Activated T-helper 1 cell treated with anti-CD3 and anti-CD28 coated beads, Interleukin-12 subunit alpha, Interleukin-12 subunit beta, Interleukin-2, Interleukin-4 antibody, amounts not matched to agents 30 ng/mL and 10 ng/mL and 1 ng/mL, durations not matched to agents 14 hours and 24 hours and 36 hours (primary cell): ENCODE results near the gene DUS2. TPM values are rescaled to one million over a fixed set of nuclear protein-coding genes. Genes with fewer than 3 reads are reported as not detected.
A peak's percentile ranks its signal among the peaks of the same experiment; 100 is the strongest.
"Not testable (repeated sequence)": the region's sequence is repeated elsewhere in the genome, so short reads cannot be mapped to it uniquely, and the experiment has no call there.

Source experiments
- DNase-seq: peaks from one replicate; pipeline ENCODE4 v3.0.0; 2021; ENCODE audit warnings: low spot score
- H3K27ac Mint-ChIP-seq: one replicate; pipeline ENCODE4 v1.8.0; 2021; ENCODE audit warnings: mild to moderate bottlenecking, mixed read lengths
- H3K27me3 Mint-ChIP-seq: one replicate; pipeline ENCODE4 v1.8.0; 2022; ENCODE audit warnings: mild to moderate bottlenecking, moderate library complexity, mixed read lengths; ENCODE audit not compliant: insufficient read depth
- H3K36me3 Mint-ChIP-seq: one replicate; pipeline ENCODE4 v1.8.0; 2021; ENCODE audit warnings: low read depth, mixed read lengths
- H3K4me1 Mint-ChIP-seq: one replicate; pipeline ENCODE4 v1.8.0; 2021; ENCODE audit warnings: low read depth, mixed read lengths
- H3K4me3 Mint-ChIP-seq: one replicate; pipeline ENCODE4 v1.8.0; 2021; ENCODE audit warnings: mild to moderate bottlenecking, moderate library complexity, mixed read lengths
- H3K9me3 Mint-ChIP-seq: one replicate; pipeline ENCODE4 v1.8.0; 2021; ENCODE audit warnings: mixed read lengths
- intact Hi-C: fragments of 100-400 bp; cut with micrococcal nuclease; formaldehyde crosslinking; loops from one replicate; pipeline ENCODE4 v1.15.1; 2024
- total RNA-seq: library from RNA; stranded (reverse); gene quantifications from 2 replicates; pipeline ENCODE4 v1.2.3, GENCODE V29; 2022

DUS2 gene
- total RNA-seq, 1 donor from 2014 or later, result 34.7 TPM

DNA sequence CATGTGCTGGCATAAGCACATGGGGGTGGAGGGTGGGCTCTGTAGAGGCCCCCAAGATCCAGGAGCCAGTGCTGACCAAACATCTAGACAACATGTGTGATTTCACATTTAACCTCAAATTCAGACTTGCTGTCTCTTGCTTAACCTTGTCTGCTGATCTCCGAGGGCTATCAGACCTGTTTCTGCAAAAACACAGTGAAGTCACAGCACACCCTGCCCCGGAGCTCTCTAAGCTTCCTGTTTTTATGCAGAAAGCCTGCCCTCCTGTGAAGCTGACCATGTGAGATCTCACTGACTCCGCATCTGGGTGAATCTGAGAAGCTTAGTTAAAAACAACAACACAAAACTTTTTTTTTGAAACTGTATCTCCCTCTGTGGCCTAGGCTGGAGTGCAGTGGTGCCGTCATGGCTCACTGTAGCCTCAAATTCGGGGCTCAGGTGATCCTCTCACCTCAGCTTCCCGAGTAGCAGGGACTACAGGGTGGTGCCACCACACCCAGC is 17.2 kb upstream of the DUS2 start:
- peak overlapping the region; percentile 48 for H3K4me3 Mint-ChIP-seq

DNA sequence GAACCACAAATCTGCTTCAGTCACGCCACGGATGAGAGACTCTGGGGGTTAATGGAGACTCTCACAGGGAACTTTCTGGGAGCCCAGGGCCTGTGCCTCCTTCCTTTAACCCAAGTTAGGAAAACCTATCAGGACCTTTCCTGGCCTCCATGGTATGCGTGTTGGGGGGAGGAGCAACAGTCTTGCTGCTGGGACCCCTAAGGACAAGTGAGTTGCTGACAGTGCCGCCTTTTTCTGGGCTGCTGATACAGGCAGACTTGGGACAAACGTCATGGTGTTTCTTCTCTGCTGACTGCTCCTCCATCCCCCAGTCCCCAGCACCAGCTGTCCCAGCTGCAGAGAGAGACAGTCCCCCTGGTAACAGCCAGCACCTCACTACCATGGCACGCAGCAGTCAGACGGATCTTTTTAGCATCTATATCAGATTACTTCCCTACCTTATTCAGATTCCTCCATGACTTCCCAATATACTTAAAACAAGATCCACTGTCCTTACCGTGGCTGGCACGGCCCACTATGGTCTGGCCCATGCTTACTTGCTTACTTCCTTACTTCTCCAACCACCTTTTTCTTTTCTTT is 13.8 kb upstream of the DUS2 start:
- intact Hi-C loops, result no loop called here
- Mint-ChIP-seq H3K27ac (no peak overlapping the region), H3K9me3 (no peaks in the 10 kb centered on the region), H3K27me3 (no peaks in the 10 kb centered on the region), H3K4me1 (peaks cover 24% of the 10 kb centered on the region), H3K4me3 (no peak overlapping the region), H3K36me3 (no peaks in the 10 kb centered on the region)
- DNase-seq, result no peak

More for the DNA sequence above, 17.2 kb upstream of the DUS2 start:
- Mint-ChIP-seq H3K36me3 (no peaks in the 10 kb centered on the region), H3K27ac (peak overlapping the region; percentile 91), H3K27me3 (no peaks in the 10 kb centered on the region), H3K9me3 (no peaks in the 10 kb centered on the region), H3K4me1 (peaks cover 20% of the 10 kb centered on the region)
- DNase-seq, result peak; percentile 42
- intact Hi-C loops, result no loop called here

GRCh38 chr16:68009872-68010271 is 13.2 kb upstream of the DUS2 start:
- H3K27ac Mint-ChIP-seq, H3K4me3 Mint-ChIP-seq, intact Hi-C loops, H3K27me3 Mint-ChIP-seq, H3K9me3 Mint-ChIP-seq, H3K36me3 Mint-ChIP-seq, DNase-seq: not testable (repeated sequence)
- H3K4me1 Mint-ChIP-seq, result peaks cover 22% of the 10 kb centered on the region

DNA sequence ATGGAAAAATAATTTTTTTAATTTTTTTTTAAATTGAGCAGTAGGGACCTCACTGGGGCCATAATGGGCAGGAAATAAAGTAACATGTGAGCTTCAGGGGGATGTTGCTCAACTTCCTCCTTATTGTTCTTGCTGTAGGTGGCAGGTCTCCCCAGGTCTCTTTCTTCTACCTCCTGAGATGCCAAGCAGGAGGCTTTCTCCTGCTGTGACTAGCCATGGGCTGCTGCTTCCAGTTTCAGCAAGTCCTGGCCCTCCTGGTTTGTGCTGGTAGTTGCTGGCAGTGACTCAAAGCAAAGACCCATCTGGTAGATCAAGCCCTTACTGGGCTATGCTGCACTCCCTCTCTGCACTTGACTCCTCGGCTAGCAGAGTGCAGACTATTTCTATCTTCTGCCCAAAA is 9.6 kb upstream of the DUS2 start:
- Mint-ChIP-seq H3K36me3 (no peaks in the 10 kb centered on the region), H3K9me3 (no peaks in the 10 kb centered on the region), H3K27ac (no peak overlapping the region), H3K4me3 (no peak overlapping the region), H3K27me3 (no peaks in the 10 kb centered on the region), H3K4me1 (peaks cover 4% of the 10 kb centered on the region)
- DNase-seq, result no peak
- intact Hi-C loops, result no loop called here

DNA sequence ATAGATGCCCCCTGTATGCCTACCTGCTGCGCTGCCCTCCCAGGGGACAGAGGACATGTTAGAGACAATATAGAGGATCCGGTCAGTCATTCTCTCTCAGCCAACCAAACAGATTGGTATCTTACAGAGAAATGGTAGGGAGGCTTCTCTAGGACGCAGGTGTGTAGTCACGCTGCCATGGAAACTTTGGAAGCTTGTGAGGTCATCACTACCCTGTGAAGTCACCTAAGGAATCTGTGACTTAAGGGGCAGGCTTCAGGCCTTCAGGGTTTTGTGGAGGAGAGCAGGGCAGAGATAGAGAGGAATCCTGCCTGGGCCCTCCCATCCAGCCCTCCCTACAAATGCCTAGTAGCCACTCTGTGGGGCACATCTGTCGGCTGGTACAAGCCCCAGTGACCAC is 7.4 kb upstream of the DUS2 start, which contains the start of gene DPEP2NB:
TSS of gene DPEP2NB (minus strand) at position 231 of the 400 bp plus-strand sequence. CDS start at position 90, 141 bp downstream.
- intact Hi-C loops, result no loop called here
- H3K9me3 Mint-ChIP-seq, result no peaks in the 10 kb centered on the region
- no peak within 1 kb of the TSS for H3K27ac Mint-ChIP-seq
- H3K27me3 Mint-ChIP-seq, result no peaks in the 10 kb centered on the region
- H3K4me3 Mint-ChIP-seq, result no peak within 1 kb of the TSS
- no peaks in the 10 kb centered on the region for H3K36me3 Mint-ChIP-seq
- no peak for DNase-seq
- peaks cover 5% of the 10 kb centered on the region for H3K4me1 Mint-ChIP-seq

DNA sequence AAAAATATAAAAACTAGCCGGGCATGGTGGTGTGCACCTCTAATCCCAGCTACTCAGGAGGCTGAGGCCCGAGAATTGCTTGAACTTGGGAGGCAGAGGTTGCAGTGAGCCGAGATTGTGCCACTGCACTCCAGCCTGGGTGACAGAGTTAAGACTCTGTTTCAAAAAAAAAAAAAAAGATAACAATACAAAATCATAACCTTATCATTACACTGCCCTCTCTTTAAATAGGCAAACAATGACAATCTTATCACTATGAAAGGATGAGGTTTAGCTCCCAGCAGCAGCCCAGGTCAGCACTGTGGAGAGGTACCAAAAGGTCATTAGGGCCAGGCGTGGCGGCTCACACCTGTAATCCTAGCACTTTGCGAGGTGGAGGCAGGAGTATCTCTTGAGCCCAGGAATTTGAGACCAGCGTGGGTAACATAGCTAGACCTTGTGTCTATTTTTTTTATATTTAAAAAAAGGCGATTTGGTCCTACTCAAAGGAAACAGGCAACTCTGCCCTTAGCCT is 3.9 kb upstream of the DUS2 start:
- no peak overlapping the region for H3K27ac Mint-ChIP-seq
- H3K36me3 Mint-ChIP-seq, result peaks cover 17% of the 10 kb centered on the region
- no peaks in the 10 kb centered on the region for H3K9me3 Mint-ChIP-seq
- H3K4me3 Mint-ChIP-seq, result no peak overlapping the region
- H3K27me3 Mint-ChIP-seq, result no peaks in the 10 kb centered on the region
- intact Hi-C loops, result no loop called here
- H3K4me1 Mint-ChIP-seq, result peaks cover 21% of the 10 kb centered on the region
- DNase-seq, result no peak

- DNase-seq, result no peak
- H3K27ac Mint-ChIP-seq, result peak overlapping the region; percentile 40
- H3K27me3 Mint-ChIP-seq, result no peaks in the 10 kb centered on the region
- no peaks in the 10 kb centered on the region for H3K9me3 Mint-ChIP-seq
- H3K4me3 Mint-ChIP-seq, result peak overlapping the region; percentile 100
- H3K4me1 Mint-ChIP-seq, result peaks cover 21% of the 10 kb centered on the region
- intact Hi-C loops, result no loop called here
- peaks cover 21% of the 10 kb centered on the region for H3K36me3 Mint-ChIP-seq
Observed at GRCh38 chr16:68021490-68021889, 1.6 kb upstream of the DUS2 start.

DNA sequence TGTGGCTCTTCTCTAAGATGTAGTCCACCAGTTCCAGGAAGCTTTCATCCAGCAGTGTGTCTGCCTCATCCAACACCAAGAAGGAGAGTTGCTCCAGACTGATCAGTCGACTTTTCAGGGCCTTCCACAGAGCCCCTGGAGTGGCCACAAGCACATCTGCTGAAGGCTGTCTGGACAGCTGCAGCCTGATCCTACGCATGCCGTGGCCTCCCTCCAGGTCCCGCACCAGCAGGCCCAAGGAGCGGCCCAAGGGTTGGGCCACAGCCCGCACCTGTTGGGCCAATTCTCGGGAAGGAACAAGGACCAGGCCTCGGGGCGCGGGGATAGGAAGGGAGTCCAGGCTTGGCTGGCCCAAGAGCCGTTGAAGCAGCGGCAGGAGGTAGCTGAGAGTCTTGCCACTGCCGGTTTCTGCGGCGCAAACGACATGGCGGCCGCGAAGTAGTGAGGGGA is 781 bp upstream of the DUS2 start:
- no peak for DNase-seq
- peaks cover 21% of the 10 kb centered on the region for H3K4me1 Mint-ChIP-seq
- peak overlapping the region; percentile 96 for H3K27ac Mint-ChIP-seq
- no peaks in the 10 kb centered on the region for H3K27me3 Mint-ChIP-seq
- peak overlapping the region; percentile 100 for H3K4me3 Mint-ChIP-seq
- H3K36me3 Mint-ChIP-seq, result peaks cover 26% of the 10 kb centered on the region
- intact Hi-C loops, result no loop called here
- H3K9me3 Mint-ChIP-seq, result no peaks in the 10 kb centered on the region

DNA sequence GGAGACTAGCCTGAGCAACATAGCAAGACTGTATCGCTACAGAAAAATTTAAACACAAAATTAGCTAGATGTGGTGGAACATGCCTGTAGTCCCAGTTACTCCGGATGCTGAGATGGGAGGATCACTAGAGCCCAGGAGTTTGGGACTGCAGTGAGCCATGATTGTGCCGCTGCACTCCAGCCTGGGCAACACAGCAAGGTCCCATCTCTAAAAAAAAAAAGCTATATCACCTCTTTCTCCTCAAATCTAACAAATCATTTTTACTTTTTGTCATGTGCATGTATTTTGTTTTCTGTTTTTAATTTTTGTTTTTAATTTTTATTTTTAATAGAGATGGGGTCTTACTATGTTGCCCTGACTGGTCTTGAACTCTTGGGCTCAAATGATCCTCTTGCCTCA is 5.9 kb downstream of the DUS2 start:
- Mint-ChIP-seq H3K4me1 (peaks cover 17% of the 10 kb centered on the region), H3K27me3 (no peaks in the 10 kb centered on the region), H3K9me3 (no peaks in the 10 kb centered on the region), H3K27ac (no peak overlapping the region), H3K36me3 (peaks cover 30% of the 10 kb centered on the region), H3K4me3 (no peak overlapping the region)
- no peak for DNase-seq
- intact Hi-C loops, result no loop called here

DNA sequence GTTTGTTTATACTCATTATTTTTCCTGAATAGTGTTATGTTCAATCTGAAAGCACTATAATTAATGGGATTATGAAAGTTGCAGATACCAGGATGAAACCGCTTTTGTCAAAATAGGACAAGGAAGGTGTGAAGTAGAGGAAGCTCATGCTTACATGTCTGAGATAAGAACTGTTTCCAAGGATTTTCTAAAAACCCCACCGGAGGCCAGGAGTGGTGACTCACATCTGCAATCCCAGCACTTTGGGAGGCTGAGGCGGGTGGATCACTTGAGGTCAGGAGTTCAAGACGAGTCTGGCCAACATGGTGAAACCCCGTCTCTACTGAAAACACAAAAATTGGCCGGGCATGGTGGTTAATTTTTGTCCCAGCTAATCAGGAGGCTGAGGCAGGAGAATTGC is 7.0 kb downstream of the DUS2 start:
- H3K27me3 Mint-ChIP-seq, DNase-seq, H3K9me3 Mint-ChIP-seq, H3K4me3 Mint-ChIP-seq, intact Hi-C loops, H3K27ac Mint-ChIP-seq: not testable (repeated sequence)
- Mint-ChIP-seq H3K4me1 (peaks cover 17% of the 10 kb centered on the region), H3K36me3 (peaks cover 32% of the 10 kb centered on the region)

- intact Hi-C loops, result no loop called here
- peaks cover 31% of the 10 kb centered on the region for H3K36me3 Mint-ChIP-seq
- H3K9me3 Mint-ChIP-seq, result no peaks in the 10 kb centered on the region
- H3K4me3 Mint-ChIP-seq, result no peak overlapping the region
- DNase-seq, result no peak
- H3K4me1 Mint-ChIP-seq, result peaks cover 22% of the 10 kb centered on the region
- H3K27me3 Mint-ChIP-seq, result no peaks in the 10 kb centered on the region
- peak overlapping the region; percentile 27 for H3K27ac Mint-ChIP-seq
Observed at GRCh38 chr16:68031951-68032350, 8.9 kb downstream of the DUS2 start.

GRCh38 chr16:68033101-68033500 is 10.0 kb downstream of the DUS2 start:
- Mint-ChIP-seq H3K4me3 (no peak overlapping the region), H3K27me3 (no peaks in the 10 kb centered on the region), H3K36me3 (peaks cover 28% of the 10 kb centered on the region), H3K4me1 (peaks cover 22% of the 10 kb centered on the region), H3K9me3 (no peaks in the 10 kb centered on the region), H3K27ac (no peak overlapping the region)
- intact Hi-C loops, result no loop called here
- DNase-seq, result no peak

DNA sequence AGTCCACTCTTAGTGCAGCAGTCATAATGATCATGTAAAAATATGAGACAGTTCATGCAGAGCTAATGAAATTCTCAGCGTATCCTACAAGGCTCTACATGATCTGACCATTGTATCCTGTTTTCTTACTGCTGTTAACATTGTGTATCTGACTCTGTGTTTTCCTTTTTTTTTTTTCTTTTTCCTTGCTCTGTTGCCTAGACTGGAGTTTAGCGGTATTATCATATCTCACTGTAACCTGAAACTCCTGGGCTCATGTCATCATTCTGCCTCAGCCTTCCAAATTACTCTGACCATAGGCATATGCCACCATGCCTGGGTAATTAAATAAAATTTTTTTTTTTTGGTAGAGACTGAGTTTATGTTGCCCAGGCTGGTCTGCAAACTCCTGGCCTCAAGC is 12.1 kb downstream of the DUS2 start:
- Mint-ChIP-seq H3K4me3 (no peak overlapping the region), H3K27me3 (no peaks in the 10 kb centered on the region), H3K36me3 (peaks cover 30% of the 10 kb centered on the region), H3K4me1 (peaks cover 24% of the 10 kb centered on the region), H3K27ac (no peak overlapping the region), H3K9me3 (no peaks in the 10 kb centered on the region)
- DNase-seq, result no peak
- intact Hi-C loops, result no loop called here
